Keratinocyte (primary cell): ENCODE results near the gene GSG1. TPM values are rescaled to one million over a fixed set of nuclear protein-coding genes. Genes with fewer than 3 reads are reported as not detected.

Experiments
- DNase-seq: peaks from one replicate; pipeline ENCODE4 v3.0.0-alpha.2; 2011; ENCODE audit warnings: low read depth, missing footprints, low spot score
- FAIRE-seq: peaks from 2 replicates; lab custom pipeline; 2011; peaks lifted over from hg19 to GRCh38; lab: Jason Lieb, UNC
- H2AFZ ChIP-seq: 2 replicates; pipeline ENCODE4 v1.6.0; 2012; ENCODE audit warnings: low read length, control low read depth, inconsistent platforms; ENCODE audit not compliant: control insufficient read depth
- H3K27ac ChIP-seq: 2 replicates; pipeline ENCODE4 v1.5.1; 2011; ENCODE audit warnings: low read length; ENCODE audit not compliant: control insufficient read depth, insufficient read depth
- H3K27me3 ChIP-seq: 3 replicates; pipeline ENCODE4 v1.6.0; 2011; ENCODE audit warnings: low read length; ENCODE audit not compliant: control insufficient read depth, insufficient read depth; ENCODE audit errors: extremely low read depth
- H3K36me3 ChIP-seq, 2 experiments: 2 replicates in 1 of 2; 3 replicates in 1 of 2; pipeline ENCODE4 v1.5.1; 2011; ENCODE audit warnings: low read length in 2 of 2, mild to moderate bottlenecking in 1 of 2; ENCODE audit not compliant: control insufficient read depth in 2 of 2, insufficient read depth in 2 of 2; ENCODE audit errors: extremely low read depth in 1 of 2
- H3K4me1 ChIP-seq: 3 replicates; pipeline ENCODE4 v1.5.1; 2011; ENCODE audit warnings: low read length; ENCODE audit not compliant: control insufficient read depth, insufficient read depth; ENCODE audit errors: extremely low read depth
- H3K4me2 ChIP-seq: 3 replicates; pipeline ENCODE4 v1.6.0; 2011; ENCODE audit warnings: low read depth, low read length; ENCODE audit not compliant: control insufficient read depth, insufficient read depth; ENCODE audit errors: extremely low read depth
- H3K4me3 ChIP-seq, 3 experiments: fragments of 200-600 bp in 1 of 3; sonication (generic) in 1 of 3; 2 replicates in 2 of 3; 3 replicates in 1 of 3; pipeline ENCODE4 v1.5.1; 2011 to 2016; ENCODE audit warnings: low read length in 3 of 3, mild to moderate bottlenecking in 3 of 3, control low read depth in 2 of 3, inconsistent platforms in 1 of 3, low read depth in 1 of 3, mixed read lengths in 1 of 3, mixed run types in 1 of 3, moderate library complexity in 1 of 3; ENCODE audit not compliant: control insufficient read depth in 2 of 3, insufficient read depth in 2 of 3; ENCODE audit errors: extremely low read depth in 1 of 3
- H3K79me2 ChIP-seq: 2 replicates; pipeline ENCODE4 v1.6.0; 2012; ENCODE audit warnings: low read length; ENCODE audit not compliant: control insufficient read depth, insufficient read depth
- H3K9ac ChIP-seq: 3 replicates; pipeline ENCODE4 v1.6.0; 2011; ENCODE audit warnings: low read length; ENCODE audit not compliant: control insufficient read depth, insufficient read depth; ENCODE audit errors: extremely low read depth
- H3K9me1 ChIP-seq: 3 replicates; pipeline ENCODE4 v1.6.0; 2011; ENCODE audit warnings: low read length; ENCODE audit not compliant: control insufficient read depth, insufficient read depth; ENCODE audit errors: extremely low read depth
- H3K9me3 ChIP-seq: 2 replicates; pipeline ENCODE4 v1.5.1; 2012; ENCODE audit warnings: low read depth, low read length; ENCODE audit not compliant: control insufficient read depth
- H4K20me1 ChIP-seq: 3 replicates; pipeline ENCODE4 v1.6.0; 2011; ENCODE audit warnings: low read length; ENCODE audit not compliant: control insufficient read depth, insufficient read depth; ENCODE audit errors: extremely low read depth
- CTCF ChIP-seq, 3 experiments: IDR thresholded peaks in 1 of 3; conservative IDR thresholded peaks in 1 of 3; optimal IDR thresholded peaks in 1 of 3; 2 replicates in 2 of 3; 3 replicates in 1 of 3; pipeline versions ENCODE3 to v1.5.1; 2011; ENCODE audit warnings: low read length in 3 of 3, mild to moderate bottlenecking in 3 of 3, moderate library complexity in 2 of 3, control low read depth in 1 of 3, inconsistent platforms in 1 of 3; ENCODE audit not compliant: insufficient read depth in 2 of 3; ENCODE audit errors: extremely low read depth in 1 of 3
- EZH2 ChIP-seq: IDR thresholded peaks from one replicate; pipeline ENCODE4 v1.6.1; 2012; ENCODE audit warnings: inconsistent platforms, mild to moderate bottlenecking, low read length, moderate library complexity
- dilution Hi-C: fragments of 300-500 bp; cut with MboI; formaldehyde crosslinking; loops from one replicate; pipeline ENCODE4 v1.7.0; 2020; ENCODE audit warnings: low sequenced_read_pairs; ENCODE audit not compliant: extremely low pct_ligation_motif_present
- polyA plus RNA-seq, 5 experiments: library from polyadenylated mRNA; depleted of rRNA in 3 of 5; stranded (reverse) in 3 of 5; stranded (forward) in 1 of 5; unstranded in 1 of 5; fragments of >200 nt; gene quantifications; 1 replicate in 1 of 5; 2 replicates in 3 of 5; 3 replicates in 1 of 5; pipeline versions ENCODE4 v1.2.1 to v1.2.3, GENCODE V29; 2011 to 2012; ENCODE audit warnings: missing spikeins in 2 of 5, low read depth in 1 of 5, low replicate concordance in 1 of 5

Gene GSG1
- polyA plus RNA-seq, 1 donor (not counting 4 experiments of a cell fraction or from before 2014, with no cell fraction given): 0.05 TPM

GRCh38 chr12:13144266-13144828 is 40.9 kb upstream of the GSG1 start:
- FAIRE-seq (no peak), DNase-seq (no peak)
- H3K4me2 ChIP-seq: no peak overlapping the region
- TF ChIP-seq CTCF (optimal IDR thresholded peaks at IDR 0.05 in 1 of 3, IDR thresholded peaks at IDR 0.05 in 1 of 3, conservative IDR thresholded peaks at IDR 0.05 in 1 of 3; ENCODE audit: extremely low read depth in 1 of 3, insufficient read depth in 2 of 3, low read length in 3 of 3) (no peak), EZH2 (no peak)
- H3K36me3 ChIP-seq: no peaks in the 10 kb centered on the region
- H3K4me3 ChIP-seq: no peak overlapping the region
- no peaks in the 10 kb centered on the region for H4K20me1 ChIP-seq
- no peaks in the 10 kb centered on the region for H3K9me3 ChIP-seq
- H3K27ac ChIP-seq: no peak overlapping the region
- dilution Hi-C loops: no loop called here
- no peak overlapping the region for H2AFZ ChIP-seq
- no peaks in the 10 kb centered on the region for H3K79me2 ChIP-seq
- H3K27me3 ChIP-seq: no peaks in the 10 kb centered on the region
- peaks cover 4% of the 10 kb centered on the region for H3K4me1 ChIP-seq
- H3K9me1 ChIP-seq: no peaks in the 10 kb centered on the region
- no peak overlapping the region for H3K9ac ChIP-seq

- Histone ChIP-seq H4K20me1 (no peaks in the 10 kb centered on the region), H3K4me1 (peaks cover 4% of the 10 kb centered on the region), H3K4me3 (no peak overlapping the region), H3K4me2 (no peak overlapping the region), H3K9me1 (no peaks in the 10 kb centered on the region), H2AFZ (no peak overlapping the region), H3K27me3 (no peaks in the 10 kb centered on the region), H3K36me3 (no peaks in the 10 kb centered on the region), H3K9me3 (no peaks in the 10 kb centered on the region), H3K79me2 (no peaks in the 10 kb centered on the region), H3K27ac (no peak overlapping the region), H3K9ac (no peak overlapping the region)
- dilution Hi-C loops: no loop called here
- DNase-seq (no peak), FAIRE-seq (no peak)
- TF ChIP-seq CTCF (optimal IDR thresholded peaks at IDR 0.05 in 1 of 3, IDR thresholded peaks at IDR 0.05 in 1 of 3, conservative IDR thresholded peaks at IDR 0.05 in 1 of 3; ENCODE audit: extremely low read depth in 1 of 3, insufficient read depth in 2 of 3, low read length in 3 of 3) (no peak), EZH2 (no peak)
Measured at GRCh38 chr12:13142747-13143146, 39.3 kb upstream of the GSG1 start.
